T-helper 9 cell (primary cell): Measurements from ENCODE around the gene LRIG1.

Experiments used
- DNase-seq: peaks from one replicate; pipeline ENCODE4 v3.0.0-alpha.2; 2020

LRIG1 gene

DNA sequence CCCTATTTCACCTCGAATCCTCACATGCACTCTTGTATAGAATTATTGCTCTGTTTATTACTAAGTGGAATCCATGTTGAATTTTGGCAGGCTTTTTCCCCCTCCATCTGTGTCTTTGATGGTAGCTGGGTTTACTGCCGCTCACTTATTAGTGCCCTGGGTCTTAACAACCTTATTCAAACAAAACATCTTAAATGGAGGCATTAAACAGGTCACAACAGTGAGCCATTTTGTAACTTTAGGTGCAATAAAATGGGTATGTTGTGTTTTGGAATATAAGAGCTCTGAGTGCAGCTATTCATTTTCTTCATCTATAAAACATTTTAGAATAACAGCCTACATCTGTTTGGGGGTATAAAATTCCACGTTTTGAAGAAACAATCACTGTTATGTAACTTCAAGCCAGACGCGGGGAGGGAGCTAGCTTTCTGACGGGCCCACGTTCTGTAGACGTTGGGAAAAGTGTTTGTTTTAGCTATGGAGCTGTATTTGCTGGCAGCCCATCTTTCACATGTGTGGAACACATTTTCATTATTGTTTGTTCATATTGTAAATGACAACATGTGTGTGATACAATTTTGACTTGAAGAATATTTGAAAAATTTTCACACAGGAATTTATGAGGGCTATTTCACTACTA, 158.0 kb downstream of the LRIG1 start:
- DNase-seq, result no peak

DNA sequence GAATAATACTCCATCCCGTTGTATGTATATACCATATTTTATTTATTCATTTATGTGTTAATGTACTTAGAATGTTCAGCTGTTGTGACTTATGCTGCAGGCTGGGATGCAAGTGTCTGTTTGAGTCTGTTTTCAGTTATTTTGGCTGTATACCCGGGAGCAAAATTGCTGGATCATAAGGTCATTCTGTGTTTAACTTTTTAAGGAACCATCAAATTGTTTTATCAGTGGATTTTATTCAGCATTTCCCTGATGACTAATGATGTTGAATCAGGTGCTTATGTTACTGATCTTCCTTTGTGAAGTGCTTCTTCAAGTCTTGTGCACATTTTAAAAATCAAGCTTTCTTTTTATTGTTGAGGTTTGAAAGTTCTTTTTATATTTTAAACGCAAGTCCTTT, 161.9 kb downstream of the LRIG1 start:
- no peak for DNase-seq

DNA sequence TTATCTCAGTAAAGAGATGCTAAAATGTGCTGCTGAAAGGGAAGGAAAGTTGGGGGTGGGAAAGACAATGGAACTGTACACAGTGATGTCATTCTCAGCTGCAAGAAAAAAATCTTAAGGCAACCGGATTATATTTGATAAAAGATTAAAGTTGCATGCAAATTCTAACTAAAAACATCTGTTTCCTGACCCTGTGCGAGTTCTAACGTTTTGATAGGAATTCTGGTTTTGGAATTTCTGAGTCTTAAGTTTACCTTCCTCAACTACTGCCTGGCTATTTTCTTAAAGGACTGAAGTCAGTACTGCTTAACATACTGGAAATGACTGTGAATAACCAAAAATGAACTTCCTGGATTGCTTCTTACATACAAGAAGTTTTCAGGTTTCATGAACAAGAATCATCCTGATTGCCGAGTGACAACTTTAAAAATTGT, 164.5 kb downstream of the LRIG1 start:
- no peak for DNase-seq

DNA sequence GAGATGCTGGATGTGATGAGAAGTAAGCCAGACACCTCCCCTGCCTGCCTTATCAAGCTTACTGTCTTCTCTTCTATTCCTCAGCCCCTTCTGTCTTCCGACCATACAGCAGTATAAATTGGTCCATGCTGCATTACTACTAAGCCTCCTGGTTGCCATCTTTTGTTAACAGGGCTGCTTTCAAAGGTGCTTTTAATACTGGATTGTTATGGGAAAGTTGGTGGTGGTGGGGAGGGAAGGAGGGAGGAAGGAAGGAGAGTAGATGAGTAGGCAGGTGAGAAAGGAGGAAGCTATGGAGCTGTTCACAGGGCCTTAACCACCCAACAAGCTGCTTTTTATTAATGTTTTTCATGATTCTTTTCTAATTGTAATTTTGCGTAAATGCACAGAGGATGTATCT, 165.2 kb downstream of the LRIG1 start:
- no peak for DNase-seq
